ENCODE results near the gene KCTD11.
"Not testable (repeated sequence)": the region's sequence is repeated elsewhere in the genome, so short reads cannot be mapped to it uniquely, and the experiment has no call there.

KCTD11 gene

DNA sequence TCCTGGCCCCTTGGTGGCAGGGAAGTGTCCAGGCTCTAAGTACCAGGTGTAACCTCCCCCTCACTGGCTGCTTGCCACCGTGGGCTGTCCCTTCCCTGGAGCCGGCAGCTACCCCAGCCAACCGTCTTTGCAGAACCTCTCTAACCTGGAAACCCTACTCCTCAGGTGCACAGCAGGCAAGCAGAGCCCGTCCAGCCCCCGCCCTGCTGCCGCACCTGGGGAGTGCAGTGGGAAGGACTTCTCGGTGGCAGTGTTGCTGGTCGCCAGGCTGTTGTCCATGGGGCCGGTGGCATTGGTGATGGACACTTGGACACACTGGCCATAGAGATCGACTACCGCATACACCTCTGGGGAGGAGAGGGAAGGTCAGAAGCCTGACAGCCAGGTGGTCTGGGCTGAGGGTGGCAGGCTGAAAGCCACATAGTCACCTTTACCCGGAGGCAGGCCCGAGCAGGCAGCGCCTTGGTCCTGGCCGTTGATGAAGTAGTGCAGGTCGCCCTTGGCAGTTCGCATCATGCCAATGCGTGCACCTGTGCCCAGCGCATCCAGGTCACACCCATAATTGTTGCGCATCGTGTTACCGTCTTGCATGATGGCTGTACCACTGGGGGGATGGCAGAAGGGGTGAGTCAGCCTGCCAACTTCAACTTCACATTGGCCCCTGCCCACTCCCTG, 29.3 kb upstream of the KCTD11 start:
- DNase-seq (ENCODE audit: low spot score) = no peak

DNA sequence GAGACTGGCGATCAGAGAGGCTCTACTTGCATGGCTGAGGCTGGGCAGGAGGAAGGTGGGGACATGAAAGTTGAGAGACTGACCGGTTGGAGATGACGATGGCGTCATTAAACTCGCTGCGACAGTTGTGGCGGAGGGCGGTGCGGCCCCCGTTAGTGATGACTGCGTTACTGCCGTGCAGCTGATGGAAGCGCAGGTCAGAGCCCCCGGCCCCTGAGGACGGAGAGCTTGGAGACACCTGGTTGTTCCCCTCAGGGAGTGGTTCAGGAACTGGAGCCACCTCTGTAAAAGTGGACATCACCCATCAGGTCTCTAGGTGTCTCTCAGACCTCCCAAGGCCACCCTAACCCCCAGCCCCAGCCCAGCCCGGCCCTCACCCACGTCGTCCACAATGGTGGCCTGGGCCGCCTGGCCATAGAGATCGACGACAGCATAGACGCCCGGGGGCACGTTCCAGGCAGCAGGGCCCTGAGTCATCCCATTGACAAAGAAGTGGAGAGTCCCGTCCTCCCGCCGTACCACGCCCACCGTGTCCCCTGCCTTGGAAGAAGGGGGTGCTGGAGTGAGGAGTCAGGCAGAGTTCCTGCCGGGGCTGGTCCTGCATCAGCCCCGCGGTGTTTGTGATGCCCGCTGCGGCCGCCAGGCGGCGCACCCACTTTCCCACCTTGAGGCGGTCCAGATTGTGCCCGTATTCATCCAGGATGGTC, 28.1 kb upstream of the KCTD11 start:
- DNase-seq (ENCODE audit: low spot score) = peak; percentile 51

DNA sequence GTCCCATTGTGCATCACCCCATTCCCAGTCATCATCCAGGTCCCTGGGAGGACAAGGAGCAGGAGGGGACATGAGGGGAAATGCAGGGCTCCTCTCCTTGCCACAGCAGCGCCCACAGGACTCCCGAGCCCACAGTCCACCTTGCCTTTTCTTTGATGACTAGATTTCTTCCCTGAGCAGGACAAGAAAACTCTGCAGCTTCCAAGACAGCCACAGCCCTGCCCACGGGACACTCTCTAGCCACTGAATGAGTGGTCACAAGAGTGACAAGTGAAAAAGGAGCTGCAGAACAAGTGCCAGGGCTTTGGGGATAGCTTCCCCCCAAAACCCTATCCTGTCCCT, 27.6 kb upstream of the KCTD11 start:
- DNase-seq (ENCODE audit: low spot score) = no peak

DNA sequence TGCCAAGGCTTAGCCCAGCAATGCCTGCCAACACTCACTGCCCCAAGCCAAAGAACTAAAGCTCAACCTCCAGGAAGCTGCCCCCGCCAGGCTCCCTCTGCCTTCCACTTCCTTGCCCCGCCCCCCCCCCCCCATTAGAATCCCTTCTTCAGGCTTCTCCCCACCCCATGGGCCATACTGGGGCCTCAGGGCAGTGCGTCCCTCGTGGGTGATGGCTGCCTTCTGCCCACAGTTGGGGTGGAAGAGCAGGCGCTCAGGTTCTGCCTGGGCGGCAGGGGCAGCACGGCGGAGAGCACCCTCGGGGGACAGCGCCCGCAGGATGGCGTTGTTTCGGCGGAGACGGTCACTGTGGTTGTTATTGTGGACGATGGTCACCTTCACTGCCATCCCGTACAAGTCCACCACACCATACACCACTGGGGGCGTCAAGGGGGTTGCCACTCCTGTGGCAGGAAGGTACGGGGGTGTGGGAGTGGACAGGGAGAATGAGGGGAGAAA, 26.9 kb upstream of the KCTD11 start:
- DNase-seq (ENCODE audit: low spot score) = no peak

DNA sequence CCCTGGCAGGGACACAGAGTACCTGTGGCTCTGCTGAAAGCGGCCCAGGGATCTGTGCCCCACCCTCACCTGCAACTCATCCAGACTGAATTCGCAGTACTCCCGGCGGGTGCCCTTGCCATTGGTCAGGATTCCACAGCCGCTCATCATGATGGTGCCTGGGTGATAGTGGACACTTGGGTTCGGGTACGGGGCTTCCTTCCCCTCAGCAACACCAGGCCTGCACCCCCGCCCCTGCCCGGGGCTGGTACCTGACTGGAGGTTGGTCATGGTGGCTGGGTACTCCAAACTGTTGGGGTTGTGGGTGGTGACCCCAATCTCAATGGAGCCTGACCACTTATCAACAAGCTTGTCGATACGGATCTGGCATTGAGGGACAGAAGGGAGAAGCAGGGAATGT, 25.8 kb upstream of the KCTD11 start:
- no peak for DNase-seq (ENCODE audit: low spot score)

- no peak for DNase-seq (ENCODE audit: low spot score)
Measured at GRCh38 chr17:7327056-7327455, 24.9 kb upstream of the KCTD11 start.

- DNase-seq (ENCODE audit: low spot score) = no peak
Measured at GRCh38 chr17:7327501-7327900, 24.5 kb upstream of the KCTD11 start.

GRCh38 chr17:7328009-7328408, 24.0 kb upstream of the KCTD11 start:
- no peak for DNase-seq (ENCODE audit: low spot score)

DNA sequence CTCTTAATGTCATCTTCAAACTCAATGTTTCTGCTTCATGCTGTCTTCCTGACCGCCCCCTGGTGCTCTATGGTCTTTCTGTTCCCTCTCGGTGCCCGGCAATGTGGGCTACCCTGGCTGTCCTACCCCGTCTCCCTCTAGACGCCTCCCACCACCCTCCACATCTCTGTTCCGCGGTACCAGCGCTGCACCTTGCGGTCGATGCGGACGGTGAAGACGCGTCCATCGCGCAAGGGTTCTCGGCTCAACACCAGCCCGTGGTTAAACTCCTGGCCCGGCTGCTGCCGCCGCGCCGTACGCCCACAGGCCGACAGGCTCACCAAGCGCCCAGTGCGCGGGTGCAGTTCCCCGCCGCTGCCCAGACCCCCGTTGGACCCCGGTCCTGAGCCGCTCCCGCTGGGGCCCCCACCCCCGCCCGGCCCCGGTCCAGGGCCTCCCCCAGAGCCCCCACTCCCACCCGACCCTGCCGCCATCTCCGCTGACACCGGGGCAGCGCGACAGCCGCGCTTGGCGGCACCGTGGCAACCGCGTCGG, 23.1 kb upstream of the KCTD11 start, which contains the start of gene NEURL4:
Gene NEURL4 (minus strand): TSS at position 496 of the 534 bp plus-strand sequence. CDS start 23 bp downstream, at position 473.
- DNase-seq (ENCODE audit: low spot score) = no peak

- peak; percentile 99 for DNase-seq (ENCODE audit: low spot score)
Measured at GRCh38 chr17:7329374-7329996, 22.5 kb upstream of the KCTD11 start.

DNA sequence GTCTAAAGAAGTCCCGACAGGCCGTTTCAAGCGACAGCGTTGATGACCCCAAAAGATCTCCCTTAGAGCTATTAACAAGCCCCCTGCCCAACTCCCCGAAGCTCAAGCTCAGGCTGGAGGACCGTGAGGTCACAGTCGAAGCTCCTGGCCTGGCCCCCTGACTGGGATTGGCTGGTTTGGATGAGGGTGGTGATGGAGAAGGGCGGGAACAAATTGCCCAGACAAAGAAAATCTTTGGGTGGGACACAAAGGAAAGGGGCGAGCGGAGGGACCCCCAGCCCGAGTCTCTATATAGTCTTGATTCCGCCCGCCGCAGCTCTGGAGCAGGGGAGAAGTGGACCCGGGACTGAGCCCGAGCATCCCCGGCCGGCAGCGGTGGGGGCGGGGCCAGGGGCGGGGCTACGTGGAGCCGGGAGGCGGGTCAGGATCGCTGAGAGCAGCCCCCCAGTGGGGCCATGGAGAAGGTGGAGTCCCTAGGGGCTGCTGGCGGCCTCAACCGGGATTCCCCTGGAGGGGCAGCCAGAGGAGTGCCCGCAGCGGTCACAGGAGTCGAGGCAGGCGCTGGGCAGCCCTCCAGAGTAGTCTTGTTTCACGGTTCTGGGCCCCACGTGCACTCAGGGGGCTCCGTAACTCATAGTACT, 21.8 kb upstream of the KCTD11 start:
- peak; percentile 86 for DNase-seq (ENCODE audit: low spot score)

DNA sequence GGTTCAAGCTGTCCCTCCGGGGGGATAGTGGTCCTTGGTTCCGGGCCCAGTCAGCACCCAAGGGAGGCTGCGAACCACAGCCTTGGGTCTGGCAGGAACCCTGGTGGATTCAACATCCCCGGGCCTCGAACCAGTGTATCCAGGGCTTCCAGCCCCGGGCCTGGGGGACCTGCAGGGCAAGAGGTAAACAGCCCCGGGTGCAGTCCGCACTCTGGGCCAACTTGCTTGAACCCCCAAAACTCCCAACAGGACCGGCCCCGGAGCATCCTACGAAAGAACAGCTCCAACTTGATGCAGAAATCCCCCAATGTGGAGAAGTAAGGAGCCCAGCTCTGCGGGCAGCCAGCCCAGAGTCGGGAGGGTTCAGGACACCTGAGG, 21.3 kb upstream of the KCTD11 start:
- DNase-seq (ENCODE audit: low spot score) = no peak

- no peak for DNase-seq (ENCODE audit: low spot score)
Measured at GRCh38 chr17:7332111-7332510, 19.9 kb upstream of the KCTD11 start.

DNA sequence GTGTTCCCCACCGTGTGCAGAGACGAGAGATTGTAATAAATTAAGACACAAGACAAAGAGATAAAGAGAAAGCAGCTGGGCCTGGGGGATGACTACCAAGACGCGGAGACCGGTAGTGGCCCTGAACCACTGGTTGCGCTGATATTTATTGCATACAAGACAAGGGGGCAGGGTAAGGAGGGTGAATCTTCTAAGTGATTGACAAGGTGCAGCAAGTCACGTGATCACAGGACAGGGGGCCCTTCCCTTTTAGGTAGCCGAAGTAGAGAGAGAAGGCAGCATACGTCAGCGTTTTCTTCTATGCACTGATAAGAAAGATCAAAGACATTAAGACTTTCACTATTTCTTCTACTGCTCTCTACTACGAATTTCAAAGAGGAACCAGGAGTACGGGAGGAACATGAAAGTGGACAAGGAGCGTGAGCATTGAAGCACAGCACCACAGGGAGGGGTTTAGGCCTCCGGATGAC, 19.3 kb upstream of the KCTD11 start:
- not testable (repeated sequence) for DNase-seq (ENCODE audit: low spot score)

GRCh38 chr17:7334938-7335538, 16.9 kb upstream of the KCTD11 start:
- DNase-seq (ENCODE audit: low spot score) = no peak

DNA sequence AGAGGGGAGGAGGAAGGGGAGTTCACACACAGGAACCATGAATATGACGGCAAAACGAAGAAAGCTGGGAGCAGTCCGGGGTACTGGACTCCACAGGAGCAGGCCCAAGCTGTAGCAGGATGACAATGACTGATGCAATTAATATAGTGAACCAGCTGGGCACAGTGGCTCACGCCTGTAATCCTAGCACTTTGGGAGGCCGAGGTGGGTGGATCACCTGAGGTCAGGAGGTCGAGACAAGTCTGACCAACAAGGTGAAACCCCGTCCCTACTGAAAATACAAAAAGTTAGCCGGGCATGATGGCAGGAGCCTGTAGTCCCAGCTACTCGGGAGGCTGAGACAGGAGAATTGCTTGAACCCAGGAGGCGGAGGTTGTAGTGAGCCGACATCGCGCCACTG, 16.2 kb upstream of the KCTD11 start:
- DNase-seq (ENCODE audit: low spot score) = not testable (repeated sequence)

DNA sequence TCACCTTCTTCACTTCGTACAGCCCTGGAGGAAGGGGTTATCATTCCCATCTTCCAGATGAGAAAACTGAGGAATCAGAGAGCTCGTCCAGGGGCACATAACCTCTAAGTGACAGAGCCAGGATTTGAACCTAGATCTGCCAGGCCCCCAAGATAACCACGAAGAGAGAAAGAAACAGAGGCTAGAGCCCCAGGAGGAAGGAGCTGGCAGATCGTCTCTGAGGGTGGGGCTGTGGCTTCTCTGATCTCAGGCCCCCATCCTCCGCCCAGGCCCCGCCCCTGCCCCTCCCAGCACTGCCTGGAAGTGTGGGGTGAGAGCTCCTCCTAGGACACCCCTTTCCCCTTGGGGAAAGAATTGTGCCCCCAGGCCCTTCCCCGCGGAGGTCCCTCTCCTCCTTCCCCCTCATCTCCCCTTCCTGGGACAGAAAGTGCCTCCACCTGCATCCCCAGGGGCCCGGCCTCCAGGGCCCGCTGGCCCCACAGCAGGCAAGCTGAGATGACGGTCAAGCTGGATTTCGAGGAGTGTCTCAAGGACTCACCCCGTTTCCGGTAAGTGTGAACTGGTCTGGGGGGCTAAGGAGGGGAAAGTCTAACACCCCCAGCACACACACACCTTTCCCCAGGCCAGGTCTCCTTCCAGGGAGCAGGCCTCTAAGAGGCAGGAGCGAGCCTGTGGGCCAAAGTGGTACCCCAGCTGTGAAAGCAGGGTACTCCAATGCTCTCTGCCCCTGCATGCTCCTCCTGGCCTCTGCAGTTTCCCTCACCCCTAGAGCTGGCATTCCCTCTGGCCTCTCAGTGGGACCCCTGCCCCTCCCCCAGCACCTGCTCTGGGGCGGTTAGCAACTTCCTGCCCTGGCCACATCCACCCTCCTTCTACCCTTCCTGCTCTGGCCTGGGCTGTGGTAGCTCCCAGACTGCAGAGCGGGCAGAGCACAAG, 15.5 kb upstream of the KCTD11 start, which contains the start of gene ACAP1:
Gene ACAP1 (plus strand): TSS at position 290 of the 936 bp plus-strand sequence. CDS start 206 bp downstream, at position 496.
- DNase-seq (ENCODE audit: low spot score) = no peak

- DNase-seq (ENCODE audit: low spot score) = not testable (repeated sequence)
Measured at GRCh38 chr17:7337600-7337999, 14.4 kb upstream of the KCTD11 start.

- no peak for DNase-seq (ENCODE audit: low spot score)
Measured at GRCh38 chr17:7340179-7340578, 11.8 kb upstream of the KCTD11 start.

DNA sequence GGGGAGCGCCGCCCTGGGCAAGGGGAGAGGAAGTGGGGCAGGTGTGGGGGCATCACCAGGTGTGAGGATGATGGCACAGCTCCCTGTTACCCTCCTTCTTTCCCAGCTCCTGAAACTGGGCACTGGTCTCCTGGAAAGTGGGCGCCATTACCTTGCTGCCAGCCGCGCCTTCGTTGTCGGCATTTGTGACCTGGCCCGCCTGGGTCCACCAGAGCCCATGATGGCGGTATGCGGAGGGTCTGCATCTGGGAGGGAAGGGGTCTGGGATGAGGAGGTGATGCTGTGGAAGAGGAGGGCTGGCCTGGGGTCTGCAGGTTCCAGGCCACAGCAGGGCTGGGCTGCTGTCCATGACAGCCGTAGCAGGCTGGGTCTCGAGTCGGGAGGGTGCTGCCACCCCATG, 10.1 kb upstream of the KCTD11 start:
- no peak for DNase-seq (ENCODE audit: low spot score)

DNA sequence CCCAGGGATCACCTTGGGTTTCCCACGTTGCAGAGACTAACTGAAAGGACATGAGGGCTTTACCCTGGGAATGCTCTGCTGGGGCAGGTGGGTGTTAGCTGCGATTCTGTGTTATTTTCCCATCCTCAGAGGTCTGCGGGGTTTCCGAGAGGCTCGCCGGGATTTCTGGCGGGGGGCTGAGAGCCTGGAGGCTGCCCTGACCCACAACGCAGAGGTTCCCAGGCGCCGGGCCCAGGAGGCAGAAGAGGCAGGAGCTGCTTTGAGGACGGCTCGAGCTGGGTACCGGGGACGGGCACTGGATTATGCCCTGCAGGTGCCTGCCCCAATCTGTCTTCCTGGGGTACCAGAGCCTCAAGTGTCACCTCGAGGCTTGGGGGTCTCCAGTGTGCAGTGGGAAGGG, 8.7 kb upstream of the KCTD11 start:
- DNase-seq (ENCODE audit: low spot score) = no peak

Measured in COLO829 (cell line).